DOHH2 (cell line): Measurements from ENCODE around the gene SLC9C2.

ENCODE experiments used
- CTCF ChIP-seq: fragments of 200-600 bp; sonication (generic); IDR thresholded peaks from one replicate; pipeline ENCODE4 v1.5.1; 2014; ENCODE audit warnings: antibody characterized with exemption, mild to moderate bottlenecking, low read depth, low read length; ENCODE audit not compliant: poor library complexity, severe bottlenecking
- EZH2phosphoT487 ChIP-seq: fragments of 200-600 bp; sonication (generic); IDR thresholded peaks from 2 replicates; pipeline ENCODE4 v1.6.1; 2017; ENCODE audit warnings: borderline replicate concordance, mild to moderate bottlenecking, antibody characterized with exemption, low read length, moderate library complexity, mixed read lengths

- TF ChIP-seq CTCF (no peak), EZH2phosphoT487 (no peak)
These were observed 47.1 kb downstream of the SLC9C2 start for GRCh38 chr1:173555651-173556305.
